Adrenal gland (tissue), 5 donors: ENCODE results near the gene CRCP.

Experiments used
- POLR2A ChIP-seq, 2 donors: fragments of 450-650 bp; IDR thresholded peaks; one replicate each; pipeline ENCODE4 v1.6.1; 2017; ENCODE audit warnings: antibody characterized with exemption in 2 of 2, mild to moderate bottlenecking in 2 of 2, moderate library complexity in 1 of 2
- TF ChIP-seq, protein P1 (sequence below), 6 experiments: fragments of 450-650 bp in 4 of 6; fragments of 200-600 bp in 2 of 6; sonication (generic) in 1 of 6; IDR thresholded peaks; 1 replicate in 5 of 6; 2 replicates in 1 of 6; pipeline versions ENCODE4 v1.5.1 to v1.8.0; 2016 to 2021; ENCODE audit warnings: antibody characterized with exemption in 6 of 6, mild to moderate bottlenecking in 2 of 6, moderate library complexity in 1 of 6
- donor health status: DM: no; HTN: no; CAD: no.

GRCh38 chr7:66167773-66168387 lies 53.2 kb downstream of the CRCP start:
- TF ChIP-seq, protein P1, sequence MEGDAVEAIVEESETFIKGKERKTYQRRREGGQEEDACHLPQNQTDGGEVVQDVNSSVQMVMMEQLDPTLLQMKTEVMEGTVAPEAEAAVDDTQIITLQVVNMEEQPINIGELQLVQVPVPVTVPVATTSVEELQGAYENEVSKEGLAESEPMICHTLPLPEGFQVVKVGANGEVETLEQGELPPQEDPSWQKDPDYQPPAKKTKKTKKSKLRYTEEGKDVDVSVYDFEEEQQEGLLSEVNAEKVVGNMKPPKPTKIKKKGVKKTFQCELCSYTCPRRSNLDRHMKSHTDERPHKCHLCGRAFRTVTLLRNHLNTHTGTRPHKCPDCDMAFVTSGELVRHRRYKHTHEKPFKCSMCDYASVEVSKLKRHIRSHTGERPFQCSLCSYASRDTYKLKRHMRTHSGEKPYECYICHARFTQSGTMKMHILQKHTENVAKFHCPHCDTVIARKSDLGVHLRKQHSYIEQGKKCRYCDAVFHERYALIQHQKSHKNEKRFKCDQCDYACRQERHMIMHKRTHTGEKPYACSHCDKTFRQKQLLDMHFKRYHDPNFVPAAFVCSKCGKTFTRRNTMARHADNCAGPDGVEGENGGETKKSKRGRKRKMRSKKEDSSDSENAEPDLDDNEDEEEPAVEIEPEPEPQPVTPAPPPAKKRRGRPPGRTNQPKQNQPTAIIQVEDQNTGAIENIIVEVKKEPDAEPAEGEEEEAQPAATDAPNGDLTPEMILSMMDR (IDR thresholded peaks at IDR 0.05): no peak
- TF ChIP-seq POLR2A (IDR thresholded peaks at IDR 0.05): no peak
